Lower leg skin (tissue), 4 donors: ENCODE data around the gene ATAD5. TPM values are rescaled to one million over a fixed set of nuclear protein-coding genes. Genes with fewer than 3 reads are reported as not detected.
A peak's percentile ranks its signal among the peaks of the same experiment; 100 is the strongest.

Experiments used
- DNase-seq, 2 donors: peaks; one replicate each; pipeline ENCODE4 v3.0.0-alpha.2; 2019; ENCODE audit warnings: low spot score in 2 of 2
- H3K4me3 ChIP-seq: fragments of 200-600 bp; sonication (generic); 2 replicates; pipeline ENCODE4 v1.5.1; 2017; ENCODE audit warnings: mild to moderate bottlenecking, low read depth; ENCODE audit not compliant: poor library complexity, severe bottlenecking
- CTCF ChIP-seq, 3 donors: fragments of 450-650 bp; IDR thresholded peaks; one replicate each; pipeline ENCODE4 v1.5.1; 2016; ENCODE audit warnings: antibody characterized with exemption in 3 of 3, mild to moderate bottlenecking in 3 of 3, moderate library complexity in 2 of 3
- POLR2A ChIP-seq, 2 donors: fragments of 450-650 bp; IDR thresholded peaks; one replicate each; pipeline ENCODE4 v1.6.1; 2016 to 2017; ENCODE audit warnings: antibody characterized with exemption in 2 of 2, mild to moderate bottlenecking in 1 of 2, moderate library complexity in 1 of 2
- WGBS, 2 donors: methylation state at CpG; one replicate each; pipeline ENCODE4 v1.1.5; 2018; 5-methylcytosine and 5-hydroxymethylcytosine counted together
- intact Hi-C: fragments of 100-400 bp; cut with DNase I; formaldehyde crosslinking; loops from one replicate; pipeline ENCODE4 v1.15.0; 2023; ENCODE audit warnings: low total_unique reads
- total RNA-seq, 4 donors: library from RNA; depleted of rRNA; stranded (reverse); fragments of >200 nt; gene quantifications; one replicate each; pipeline ENCODE4 v1.1.0, GENCODE V29; 2016

Gene ATAD5
- 1 to 10 TPM in 3 of 4 donors, under 1 TPM in 1; 0.93 to 1.5 (median 1.4) TPM for total RNA-seq

GRCh38 chr17:30831663-30832437, at the start of gene ATAD5:
TSS of gene ATAD5 (plus strand) at chr17:30831966. CDS start at chr17:30832348, 382 bp downstream.
- peak within 1 kb of the TSS; percentile 86 for H3K4me3 ChIP-seq
- intact Hi-C loops, result no loop called here
- TF ChIP-seq POLR2A (IDR thresholded peaks at IDR 0.05) (no peak), CTCF (IDR thresholded peaks at IDR 0.05) (no peak)
- WGBS, 2 donors, result 0 to 1% methylated on average over 44 to 54 of the region's 59 CpGs
- peak; percentile 90 to 98 for DNase-seq

GRCh38 chr17:30782206-30782605, 49.6 kb upstream of the ATAD5 start:
- DNase-seq, result no peak
- H3K4me3 ChIP-seq, result no peak overlapping the region
- intact Hi-C loops, result no loop called here
- TF ChIP-seq CTCF (IDR thresholded peaks at IDR 0.05), result no peak
- TF ChIP-seq POLR2A (IDR thresholded peaks at IDR 0.05), result no peak
- 78% methylated on average over 2 of the region's 2 CpGs for WGBS, 2 donors

GRCh38 chr17:30788918-30789317, 42.8 kb upstream of the ATAD5 start:
- WGBS, 2 donors, result 87 to 96% methylated on average over 2 of the region's 2 CpGs
- no peak for TF ChIP-seq POLR2A (IDR thresholded peaks at IDR 0.05)
- TF ChIP-seq CTCF (IDR thresholded peaks at IDR 0.05), result no peak

GRCh38 chr17:30790279-30790678, 41.5 kb upstream of the ATAD5 start:
- 74 to 76% methylated on average over 2 of the region's 2 CpGs for WGBS, 2 donors

More at GRCh38 chr17:30788918-30789317, 42.8 kb upstream of the ATAD5 start:
- no peak for DNase-seq
- intact Hi-C loops, result no loop called here
- no peak overlapping the region for H3K4me3 ChIP-seq

GRCh38 chr17:30793282-30793977, 38.3 kb upstream of the ATAD5 start:
- TF ChIP-seq CTCF (IDR thresholded peaks at IDR 0.05) (no peak), POLR2A (IDR thresholded peaks at IDR 0.05) (no peak)
- 90 to 93% methylated on average over 9 of the region's 9 CpGs for WGBS, 2 donors
- H3K4me3 ChIP-seq, result no peak overlapping the region
- intact Hi-C loops, result no loop called here
- DNase-seq, result no peak

More at GRCh38 chr17:30790279-30790678, 41.5 kb upstream of the ATAD5 start:
- TF ChIP-seq POLR2A (IDR thresholded peaks at IDR 0.05) (no peak), CTCF (IDR thresholded peaks at IDR 0.05) (no peak)
- intact Hi-C loops, result no loop called here
- DNase-seq, result no peak
- H3K4me3 ChIP-seq, result no peak overlapping the region
